Transverse colon (tissue), 4 donors: ENCODE data around the gene CCDC51. TPM values are rescaled to one million over a fixed set of nuclear protein-coding genes. Genes with fewer than 3 reads are reported as not detected.

Source experiments
- DNase-seq: peaks from one replicate; pipeline ENCODE4 v3.0.0-alpha.2; 2019
- H3K27ac ChIP-seq, 4 donors: fragments of 200-600 bp; sonication (generic); 2 replicates each; pipeline ENCODE4 v1.5.1; 2016 to 2018; ENCODE audit warnings: inconsistent platforms in 4 of 4
- H3K27me3 ChIP-seq: fragments of 200-600 bp; sonication (generic); 2 replicates; pipeline ENCODE4 v1.5.1; 2017; ENCODE audit warnings: inconsistent platforms
- H3K36me3 ChIP-seq, 4 donors: fragments of 200-600 bp; sonication (generic); 2 replicates each; pipeline ENCODE4 v1.5.1; 2017 to 2019; ENCODE audit warnings: inconsistent platforms in 4 of 4
- H3K4me1 ChIP-seq, 4 donors: fragments of 200-600 bp; sonication (generic); 2 replicates each; pipeline ENCODE4 v1.5.1; 2017 to 2020; ENCODE audit warnings: inconsistent platforms in 4 of 4
- H3K4me3 ChIP-seq, 4 donors: fragments of 200-600 bp; sonication (generic); 1 replicate in 1 of 4; 2 replicates in 3 of 4; pipeline versions ENCODE4 v1.5.1 to v1.6.1; 2017 to 2019; ENCODE audit warnings: inconsistent platforms in 4 of 4
- H3K9me3 ChIP-seq, 2 donors: fragments of 200-600 bp; sonication (generic); 2 replicates each; pipeline ENCODE4 v1.5.1; 2017 to 2019; ENCODE audit warnings: inconsistent platforms in 2 of 2
- CTCF ChIP-seq, 5 experiments: fragments of 200-600 bp in 3 of 5; fragments of 450-650 bp in 2 of 5; sonication (generic) in 3 of 5; IDR thresholded peaks; 1 replicate in 2 of 5; 2 replicates in 3 of 5; pipeline ENCODE4 v1.5.1; 2016 to 2017; ENCODE audit warnings: antibody characterized with exemption in 5 of 5, inconsistent platforms in 3 of 5, mild to moderate bottlenecking in 2 of 5, moderate library complexity in 1 of 5
- EP300 ChIP-seq: sonication (generic); formaldehyde crosslinking; IDR thresholded peaks from one replicate; pipeline ENCODE4 v1.6.1; 2017; ENCODE audit warnings: antibody characterized with exemption, low read depth
- POLR2A ChIP-seq: fragments of 450-650 bp; IDR thresholded peaks from one replicate; pipeline ENCODE4 v1.6.1; 2016; ENCODE audit warnings: antibody characterized with exemption, mild to moderate bottlenecking, moderate library complexity
- POLR2AphosphoS5 ChIP-seq, 3 donors: sonication (generic); formaldehyde crosslinking; IDR thresholded peaks; one replicate each; pipeline ENCODE4 v1.6.1; 2016; ENCODE audit warnings: antibody characterized with exemption in 3 of 3
- WGBS, 2 donors: methylation state at CpG; one replicate each; pipeline ENCODE4 v1.1.5; 2018; ENCODE audit warnings: low coverage in 1 of 2; 5-methylcytosine and 5-hydroxymethylcytosine counted together
- in situ Hi-C, 4 donors: fragments of 200-750 bp; cut with MboI; loops; one replicate each; pipeline versions ENCODE4 v1.15.0 to v1.15.1; 2017; ENCODE audit warnings: low sequenced_read_pairs in 3 of 4, low pct_ligation_motif_present in 1 of 4, low pct_unique_long_range_greater_than_20kb in 1 of 4
- intact Hi-C: fragments of 100-400 bp; cut with DNase I; formaldehyde crosslinking; loops from one replicate; pipeline ENCODE4 v1.15.1; 2023; ENCODE audit warnings: low total_unique reads
- total RNA-seq, 4 donors: library from RNA; depleted of rRNA; stranded (reverse); fragments of >200 nt; gene quantifications; one replicate each; pipeline ENCODE4 v1.1.0, GENCODE V29; 2016

Gene CCDC51
- total RNA-seq, 4 donors from 2014 or later, result 2.8 to 14.1 (median 8.2) TPM

- in situ Hi-C loops (no loop called here), intact Hi-C loops (no loop called here)
- H3K4me3 ChIP-seq, result peak overlapping the region; percentile 29 to 81 (median 62)
- H3K4me1 ChIP-seq, result peaks cover 44 to 57% (median 49%) of the 10 kb centered on the region in 4 donors
- H3K36me3 ChIP-seq, result no peaks in the 10 kb centered on the region
- no peaks in the 10 kb centered on the region for H3K27me3 ChIP-seq
- peak overlapping the region; percentile 94 to 97 (median 95) for H3K27ac ChIP-seq
- TF ChIP-seq POLR2A (no peak), CTCF (IDR thresholded peaks at IDR 0.05) (no peak), EP300 (no peak), POLR2AphosphoS5 (IDR thresholded peaks at IDR 0.05) (no peak)
- H3K9me3 ChIP-seq, result no peaks in the 10 kb centered on the region
- WGBS, 2 donors, result 0% methylated on average over 5 of the region's 5 CpGs; no CpG with 5 or more reads in 1 of the 2 donors
- no peak for DNase-seq
Observed at GRCh38 chr3:48472673-48472922, 32.7 kb upstream of the CCDC51 start.

GRCh38 chr3:48470286-48470685, 30.4 kb upstream of the CCDC51 start:
- no peak for DNase-seq
- no peaks in the 10 kb centered on the region for H3K36me3 ChIP-seq
- WGBS, 2 donors, result 69% methylated on average over 1 of the region's 1 CpG; no CpG with 5 or more reads in 1 of the 2 donors
- no peaks in the 10 kb centered on the region for H3K27me3 ChIP-seq
- H3K9me3 ChIP-seq, result no peaks in the 10 kb centered on the region
- in situ Hi-C loops, result no loop called here
- peaks cover 57 to 75% (median 70%) of the 10 kb centered on the region in 4 donors for H3K4me1 ChIP-seq
- TF ChIP-seq POLR2A (no peak), EP300 (no peak), POLR2AphosphoS5 (IDR thresholded peaks at IDR 0.05) (no peak), CTCF (IDR thresholded peaks at IDR 0.05) (no peak)
- peak overlapping the region; percentile 9 to 95 (median 16) for H3K27ac ChIP-seq
- intact Hi-C loops, result no loop called here
- no peak overlapping the region for H3K4me3 ChIP-seq

GRCh38 chr3:48469046-48469915, 29.4 kb upstream of the CCDC51 start:
- peak overlapping the region; percentile 96 to 100 (median 99) for H3K27ac ChIP-seq
- 82 to 83% methylated on average over 3 to 29 of the region's 29 CpGs for WGBS, 2 donors
- intact Hi-C loops, result no loop called here
- H3K4me3 ChIP-seq, result no peak overlapping the region
- no peaks in the 10 kb centered on the region for H3K36me3 ChIP-seq
- in situ Hi-C loops, result loop anchor here in 1 of 4 donors (10.0 kb wide), 1 partner anchor 76 kb away; no protein-coding TSS in a partner anchor
- no peak for DNase-seq
- TF ChIP-seq POLR2A, result no peak
- no peak for TF ChIP-seq POLR2AphosphoS5 (IDR thresholded peaks at IDR 0.05)
- TF ChIP-seq EP300, result no peak
- no peak for TF ChIP-seq CTCF (IDR thresholded peaks at IDR 0.05)
- no peaks in the 10 kb centered on the region for H3K27me3 ChIP-seq
- peaks cover 61 to 83% (median 76%) of the 10 kb centered on the region in 4 donors for H3K4me1 ChIP-seq
- H3K9me3 ChIP-seq, result no peaks in the 10 kb centered on the region

GRCh38 chr3:48468329-48468731, 28.4 kb upstream of the CCDC51 start:
- intact Hi-C loops, result no loop called here
- in situ Hi-C loops, result loop anchor here in 1 of 4 donors (10.0 kb wide), 1 partner anchor 76 kb away; no protein-coding TSS in a partner anchor
- TF ChIP-seq EP300 (no peak), POLR2AphosphoS5 (IDR thresholded peaks at IDR 0.05) (peak in 1 of 3 donors; percentile 7)
- Histone ChIP-seq H3K4me1 (peaks cover 58 to 80% (median 71%) of the 10 kb centered on the region in 4 donors), H3K4me3 (no peak overlapping the region), H3K27me3 (no peaks in the 10 kb centered on the region), H3K27ac (peak overlapping the region; percentile 96 to 100 (median 99)), H3K9me3 (no peaks in the 10 kb centered on the region), H3K36me3 (no peaks in the 10 kb centered on the region)
- DNase-seq, result peak; percentile 66
- WGBS, 2 donors, result 35% methylated on average over 6 of the region's 8 CpGs; no CpG with 5 or more reads in 1 of the 2 donors
